ENCODE data around the gene PSMC5.

DNA sequence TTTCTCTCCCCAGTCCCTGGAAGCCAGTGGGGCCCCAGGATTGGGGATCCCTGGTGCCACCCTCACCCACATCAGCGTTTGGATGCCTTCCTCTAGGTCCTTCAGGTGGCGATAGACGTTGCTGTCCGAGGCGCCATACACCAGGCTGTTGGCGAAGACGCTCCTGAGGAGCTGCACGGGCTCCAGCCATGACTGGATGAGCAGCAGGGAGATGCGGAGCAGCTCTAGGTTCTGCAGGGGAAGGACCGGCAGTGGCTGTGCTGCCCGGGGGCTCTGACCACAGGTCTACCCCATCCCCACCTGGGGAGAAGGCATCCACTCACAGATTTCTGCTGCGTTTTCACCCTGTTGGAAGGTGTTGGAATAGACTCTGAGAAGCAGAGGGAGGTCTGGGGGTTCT lies 53.5 kb downstream of the PSMC5 start:
- TF ChIP-seq, protein P1, sequence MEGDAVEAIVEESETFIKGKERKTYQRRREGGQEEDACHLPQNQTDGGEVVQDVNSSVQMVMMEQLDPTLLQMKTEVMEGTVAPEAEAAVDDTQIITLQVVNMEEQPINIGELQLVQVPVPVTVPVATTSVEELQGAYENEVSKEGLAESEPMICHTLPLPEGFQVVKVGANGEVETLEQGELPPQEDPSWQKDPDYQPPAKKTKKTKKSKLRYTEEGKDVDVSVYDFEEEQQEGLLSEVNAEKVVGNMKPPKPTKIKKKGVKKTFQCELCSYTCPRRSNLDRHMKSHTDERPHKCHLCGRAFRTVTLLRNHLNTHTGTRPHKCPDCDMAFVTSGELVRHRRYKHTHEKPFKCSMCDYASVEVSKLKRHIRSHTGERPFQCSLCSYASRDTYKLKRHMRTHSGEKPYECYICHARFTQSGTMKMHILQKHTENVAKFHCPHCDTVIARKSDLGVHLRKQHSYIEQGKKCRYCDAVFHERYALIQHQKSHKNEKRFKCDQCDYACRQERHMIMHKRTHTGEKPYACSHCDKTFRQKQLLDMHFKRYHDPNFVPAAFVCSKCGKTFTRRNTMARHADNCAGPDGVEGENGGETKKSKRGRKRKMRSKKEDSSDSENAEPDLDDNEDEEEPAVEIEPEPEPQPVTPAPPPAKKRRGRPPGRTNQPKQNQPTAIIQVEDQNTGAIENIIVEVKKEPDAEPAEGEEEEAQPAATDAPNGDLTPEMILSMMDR (IDR thresholded peaks at IDR 0.05), result no peak
- no peak for TF ChIP-seq POLR2A (IDR thresholded peaks at IDR 0.05)
